ENCODE measurements around the gene POTEI.
"Not testable (repeated sequence)": the region's sequence is repeated elsewhere in the genome, so short reads cannot be mapped to it uniquely, and the experiment has no call there.

- TF ChIP-seq CTCF (IDR thresholded peaks at IDR 0.05); CHD2 (IDR thresholded peaks at IDR 0.05; ENCODE audit: low read length, partially characterized antibody); JUND (IDR thresholded peaks at IDR 0.05); EZH2phosphoT487 (IDR thresholded peaks at IDR 0.05; ENCODE audit: borderline replicate concordance, low read depth); SIN3A (IDR thresholded peaks at IDR 0.05; ENCODE audit: borderline replicate concordance, low read depth, low read length); RXRA (IDR thresholded peaks at IDR 0.05; ENCODE audit: borderline replicate concordance, low read depth); NRF1 (IDR thresholded peaks at IDR 0.05; ENCODE audit: low read depth, low read length); RAD21 (IDR thresholded peaks at IDR 0.05; ENCODE audit: low read length); EP300 (IDR thresholded peaks at IDR 0.05; ENCODE audit: borderline replicate concordance in 1 of 2, low read depth in 1 of 2, low read length in 1 of 2): not testable (repeated sequence)
These were observed 40.3 kb upstream of the POTEI start for GRCh38 chr2:130549475-130549874.

Data from SK-N-SH (cell line).